ENCODE measurements around the gene HNF1B.

The HNF1B gene

DNA sequence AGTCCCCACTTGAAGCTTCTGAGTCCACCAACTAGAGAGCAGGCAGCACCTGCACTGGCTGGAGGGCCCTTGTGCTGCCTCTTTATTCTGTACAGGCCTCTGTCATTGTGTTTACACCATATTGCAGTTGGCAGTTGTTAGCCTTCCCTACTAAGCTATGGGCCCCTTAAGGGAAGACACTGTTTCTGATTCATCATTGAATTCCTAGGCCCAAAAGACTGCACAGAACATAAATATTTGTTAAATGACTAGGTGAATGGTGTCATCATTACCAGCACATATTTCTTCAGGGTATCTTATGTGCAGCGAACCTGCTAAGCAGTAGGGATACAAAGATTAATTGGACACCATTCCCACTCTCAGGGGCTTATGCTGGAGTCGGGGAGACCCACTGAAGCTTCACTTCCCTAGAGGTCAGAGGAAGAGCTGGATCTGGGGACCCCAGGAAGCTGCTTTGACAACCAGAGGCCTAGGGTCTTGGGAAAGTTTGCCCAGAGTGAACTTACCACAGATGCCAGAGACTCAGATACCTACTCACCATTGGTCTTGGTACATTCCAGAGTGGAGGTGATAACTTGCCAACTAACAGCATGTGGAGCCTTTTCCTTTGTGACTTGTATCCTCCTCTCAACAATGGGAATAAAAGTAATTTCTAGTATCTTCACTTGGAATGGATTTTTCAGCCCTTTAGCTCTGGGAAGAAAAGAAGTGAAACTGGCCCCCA, 72.9 kb downstream of the HNF1B start:
- no peak for DNase-seq (ENCODE audit: low spot score)

DNA sequence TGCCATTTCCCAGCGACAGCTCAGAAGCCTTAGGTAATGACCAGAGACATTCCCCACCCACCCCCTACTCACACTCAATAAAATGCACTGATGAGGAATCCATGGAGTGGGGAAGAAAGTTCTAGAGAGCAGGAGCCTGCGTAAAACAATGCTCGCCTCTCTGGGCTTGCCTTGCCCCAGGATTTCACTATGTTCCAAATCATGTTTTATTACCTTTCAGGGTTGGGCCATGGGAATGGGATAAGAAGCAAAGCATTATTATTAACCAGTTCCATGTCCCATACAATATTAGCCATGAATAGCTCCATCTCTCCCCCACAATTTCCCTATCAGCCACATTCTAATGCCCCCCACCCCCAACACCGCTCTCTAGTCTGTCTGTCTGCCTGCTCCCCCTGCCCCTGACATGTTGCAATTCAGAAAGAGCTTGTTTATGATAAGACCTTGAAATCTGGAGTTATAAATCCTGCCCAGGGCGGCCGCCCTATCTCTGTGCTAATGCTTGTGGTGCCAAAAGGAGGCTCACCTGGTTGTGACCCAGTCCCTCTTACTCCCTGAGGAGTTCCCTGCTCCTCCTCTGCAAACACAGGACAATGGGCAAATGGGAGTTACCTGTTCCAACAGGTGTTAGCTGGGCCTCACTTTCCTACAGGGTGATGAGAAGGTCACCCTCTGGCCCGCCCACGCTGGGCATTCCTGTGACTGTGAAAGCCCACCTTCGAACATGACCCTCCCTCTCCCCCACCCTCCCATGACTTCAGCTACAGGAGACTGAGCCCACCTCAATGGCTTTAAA, 73.6 kb downstream of the HNF1B start:
- DNase-seq (ENCODE audit: low spot score), result no peak

DNA sequence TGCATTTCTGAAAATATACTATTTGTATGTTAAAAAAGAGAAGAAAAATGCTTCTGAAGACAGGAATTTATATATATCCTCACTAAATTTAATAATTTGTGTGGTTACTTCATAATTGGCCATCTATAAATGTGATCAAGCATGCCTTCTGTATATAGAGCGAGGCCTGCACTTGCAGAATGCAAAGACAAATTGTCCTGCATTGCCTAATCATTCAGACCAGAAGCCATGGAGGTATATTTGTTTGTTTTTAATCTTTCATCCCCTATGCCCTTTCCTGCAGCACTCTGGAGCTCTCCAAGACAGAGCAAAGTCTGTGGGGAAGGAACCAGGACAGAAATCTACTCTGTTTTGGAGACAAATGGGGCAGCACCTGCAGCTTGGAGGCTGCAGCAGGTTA, 77.8 kb downstream of the HNF1B start:
- DNase-seq (ENCODE audit: low spot score), result no peak

DNA sequence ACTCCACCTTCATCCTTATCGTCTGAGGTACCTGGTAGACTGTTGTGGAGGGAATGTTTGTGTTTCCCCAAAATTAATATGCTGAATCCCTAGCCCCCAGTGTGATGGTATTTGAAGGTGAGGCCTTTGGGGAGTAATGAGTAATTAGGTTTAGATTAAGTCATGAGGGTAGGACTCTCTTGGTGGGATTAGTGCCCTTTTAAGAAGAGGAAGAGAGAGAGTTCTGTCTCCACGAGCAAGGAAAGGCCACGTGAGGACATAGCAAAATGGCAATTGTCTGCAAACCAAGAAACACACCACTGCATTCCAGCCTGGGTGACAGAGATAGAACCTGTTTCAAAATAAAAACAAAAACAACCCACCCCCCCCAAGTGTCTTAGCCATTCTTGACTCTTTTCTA, 80.6 kb downstream of the HNF1B start:
- no peak for DNase-seq (ENCODE audit: low spot score)

DNA sequence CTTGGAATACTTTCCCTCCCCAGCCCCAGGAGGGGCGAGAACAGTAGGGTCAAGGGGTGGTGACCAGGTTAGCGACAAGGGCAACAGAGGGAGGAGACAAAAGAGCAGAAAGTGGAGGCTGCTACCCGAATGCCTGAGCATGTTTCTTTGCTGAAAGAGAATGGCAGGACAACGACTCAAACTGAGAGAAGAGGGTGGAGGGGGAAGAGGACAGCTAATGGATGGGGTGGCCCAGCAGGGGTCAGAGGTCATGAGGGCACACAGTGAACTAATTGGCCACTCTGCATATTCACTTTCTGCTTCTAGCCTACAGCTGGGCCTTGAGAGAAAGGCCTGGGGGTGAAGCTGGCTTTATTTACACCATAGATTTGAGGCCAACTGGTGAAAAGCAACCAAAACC, 82.5 kb downstream of the HNF1B start:
- no peak for DNase-seq (ENCODE audit: low spot score)

DNA sequence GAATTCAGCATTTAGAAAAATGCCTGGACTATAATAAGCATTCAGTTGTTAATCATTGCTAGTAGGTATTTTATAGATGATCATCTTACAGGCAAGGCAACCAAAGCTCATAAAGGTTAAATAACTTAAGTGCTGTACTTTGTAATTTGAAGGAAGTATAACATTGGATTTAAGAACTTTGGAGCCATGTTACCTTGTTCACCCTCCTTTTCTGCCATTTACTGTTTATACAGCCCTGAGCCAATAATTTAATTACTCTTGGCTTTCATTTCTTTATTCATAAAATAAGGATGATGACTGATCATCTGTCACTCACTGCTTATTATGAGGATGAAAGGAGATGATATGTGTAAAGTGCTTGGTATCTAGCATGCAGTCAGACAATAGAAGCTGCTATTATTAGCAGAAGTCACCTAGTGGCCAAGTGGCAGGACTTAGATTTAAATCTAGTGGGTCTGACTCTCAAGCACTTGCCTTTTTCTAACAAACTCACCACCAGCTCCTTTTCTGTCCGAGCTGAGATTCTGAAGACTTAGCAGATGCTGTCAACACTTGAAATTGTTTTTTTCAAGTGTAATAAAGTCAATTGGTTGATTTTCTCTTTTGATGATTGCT, 83.4 kb downstream of the HNF1B start:
- no peak for DNase-seq (ENCODE audit: low spot score)

DNA sequence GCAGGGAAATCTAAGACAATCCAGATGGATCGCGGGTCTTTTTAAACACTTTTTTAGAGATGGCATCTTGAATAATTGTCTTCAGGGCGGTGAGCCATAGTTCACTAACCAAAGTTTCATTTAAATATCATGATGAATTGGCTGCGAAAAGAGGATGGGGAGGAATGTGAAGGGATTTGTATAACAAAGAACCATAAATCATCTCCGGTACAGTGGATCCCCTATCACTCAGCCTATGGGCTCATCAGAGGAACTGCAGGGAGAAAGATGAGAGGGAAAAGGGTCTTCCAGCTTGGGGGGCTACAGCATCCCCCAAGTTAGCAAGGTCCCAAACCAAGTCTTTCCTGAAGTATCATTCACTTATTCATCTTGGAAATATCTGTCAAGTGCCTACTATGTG, 84.9 kb downstream of the HNF1B start:
- no peak for DNase-seq (ENCODE audit: low spot score)

DNA sequence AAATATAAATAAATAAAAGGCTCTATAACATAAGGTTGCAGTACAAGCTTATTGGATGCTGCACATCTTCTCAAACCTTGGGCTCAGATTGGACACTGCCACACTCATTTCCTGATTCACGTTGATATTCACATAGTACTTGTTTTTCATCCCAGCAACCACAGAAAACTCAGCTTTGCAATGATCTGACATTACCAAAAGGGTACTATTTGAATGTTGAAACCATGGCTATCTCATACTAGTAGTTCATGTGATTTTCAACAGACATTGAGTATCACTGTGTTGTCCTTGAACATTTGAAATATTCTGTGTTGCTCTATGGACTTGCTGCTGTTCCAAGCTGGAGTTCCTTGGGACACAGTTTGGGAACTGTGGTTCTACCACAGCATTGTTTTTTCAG, 87.7 kb downstream of the HNF1B start:
- no peak for DNase-seq (ENCODE audit: low spot score)

DNA sequence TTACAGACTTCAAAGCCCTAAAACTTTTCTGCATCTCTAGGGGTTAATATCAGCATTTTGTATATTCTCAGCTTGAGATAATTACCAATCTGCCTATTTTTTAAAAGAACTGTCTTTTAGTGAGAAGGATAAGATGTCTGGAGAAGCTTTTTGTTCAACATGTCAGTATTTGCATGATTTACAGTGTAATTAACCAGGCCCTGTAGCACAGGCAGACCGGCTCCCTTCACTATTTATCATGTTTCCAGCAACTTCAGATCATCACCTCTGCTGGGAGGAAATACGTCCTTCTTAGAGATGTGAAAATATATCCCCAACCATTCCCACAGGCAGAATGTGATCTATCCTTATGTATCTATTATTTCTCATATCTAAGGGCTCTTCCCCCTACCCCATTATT, 93.0 kb downstream of the HNF1B start:
- no peak for DNase-seq (ENCODE audit: low spot score)

DNA sequence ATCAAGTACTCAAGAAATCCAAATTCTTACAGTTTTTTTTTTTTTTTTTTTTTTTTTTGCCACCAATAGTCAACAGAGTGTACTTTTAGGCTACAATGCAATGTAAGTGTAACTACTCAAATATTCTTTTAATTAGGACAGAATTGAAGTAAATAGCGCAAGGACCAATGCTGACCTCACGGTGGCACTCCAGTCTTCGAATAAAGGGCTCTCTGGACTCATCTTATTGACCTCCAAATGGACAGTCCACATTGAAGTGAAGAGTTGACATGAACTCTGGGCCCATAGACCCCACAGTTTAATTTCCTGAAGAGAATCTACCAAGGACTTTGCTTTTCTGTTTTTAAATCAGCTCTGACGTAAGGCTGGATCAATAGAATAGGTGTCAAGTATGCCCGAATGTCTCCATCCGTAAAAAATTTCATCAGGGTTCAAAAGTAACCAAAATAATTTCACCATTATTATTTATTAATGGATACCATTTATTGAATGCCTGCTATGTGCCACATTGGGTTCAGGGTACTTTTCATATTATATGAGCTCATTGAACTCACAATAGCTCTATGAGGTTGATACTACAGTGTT, 94.3 kb downstream of the HNF1B start:
- peak; percentile 27 for DNase-seq (ENCODE audit: low spot score)

DNA sequence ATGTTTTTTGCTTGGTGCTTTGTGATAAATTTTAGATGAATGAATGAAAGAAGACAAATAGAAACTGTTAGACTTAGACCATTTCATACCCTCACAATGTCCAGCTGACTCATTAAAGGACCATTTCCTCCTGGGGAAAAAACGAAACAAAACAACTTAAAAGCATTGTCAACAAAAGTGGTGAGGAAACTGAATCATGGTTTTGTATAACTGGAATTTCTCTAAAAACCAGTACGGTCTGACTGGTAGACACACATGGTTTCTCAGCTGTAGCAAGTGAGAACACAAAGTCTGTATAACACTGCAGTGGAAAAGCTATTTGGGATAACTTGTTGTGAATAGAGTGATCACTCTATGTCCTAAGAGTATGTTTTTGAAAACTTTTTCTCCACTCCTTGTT, 96.3 kb downstream of the HNF1B start:
- DNase-seq (ENCODE audit: low spot score), result no peak

DNA sequence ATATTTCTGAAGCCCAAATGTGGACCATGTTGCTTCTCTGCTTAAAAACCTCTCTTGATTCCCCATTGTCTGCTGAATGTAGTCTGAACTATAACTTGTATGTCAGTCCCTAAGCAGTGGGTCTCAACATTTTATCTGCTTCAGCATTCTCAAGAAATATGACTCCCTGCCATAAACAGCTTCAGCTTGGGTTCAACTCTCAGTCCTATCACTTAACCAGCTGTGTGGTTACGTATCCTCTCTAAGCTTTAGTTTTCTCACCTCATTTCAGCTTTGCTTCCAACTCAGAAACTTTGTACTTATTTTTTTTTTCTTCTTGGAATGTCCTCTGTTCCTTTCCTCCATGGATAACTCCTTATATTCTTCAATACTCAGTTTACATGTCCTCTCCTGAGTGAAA, 97.0 kb downstream of the HNF1B start:
- DNase-seq (ENCODE audit: low spot score), result no peak

DNA sequence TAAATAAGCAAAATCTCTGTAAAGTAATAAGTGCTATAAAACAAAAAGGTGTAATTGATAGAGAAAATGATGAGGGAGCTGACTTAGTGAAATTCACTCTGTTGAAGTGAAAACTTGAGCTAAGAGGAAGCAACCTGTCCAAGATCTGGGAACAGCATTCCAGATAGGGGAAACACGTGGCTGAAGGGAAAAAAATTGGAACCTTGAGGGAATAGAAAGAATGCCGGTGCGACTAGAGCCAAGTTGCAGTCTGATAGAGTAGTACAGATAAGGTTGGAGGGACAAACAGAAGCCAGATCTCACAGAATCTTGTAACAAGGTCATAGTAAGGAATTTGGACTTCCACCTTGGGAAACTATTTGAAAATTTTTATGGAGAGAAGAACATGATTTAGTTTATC, 101.0 kb downstream of the HNF1B start:
- no peak for DNase-seq (ENCODE audit: low spot score)

DNA sequence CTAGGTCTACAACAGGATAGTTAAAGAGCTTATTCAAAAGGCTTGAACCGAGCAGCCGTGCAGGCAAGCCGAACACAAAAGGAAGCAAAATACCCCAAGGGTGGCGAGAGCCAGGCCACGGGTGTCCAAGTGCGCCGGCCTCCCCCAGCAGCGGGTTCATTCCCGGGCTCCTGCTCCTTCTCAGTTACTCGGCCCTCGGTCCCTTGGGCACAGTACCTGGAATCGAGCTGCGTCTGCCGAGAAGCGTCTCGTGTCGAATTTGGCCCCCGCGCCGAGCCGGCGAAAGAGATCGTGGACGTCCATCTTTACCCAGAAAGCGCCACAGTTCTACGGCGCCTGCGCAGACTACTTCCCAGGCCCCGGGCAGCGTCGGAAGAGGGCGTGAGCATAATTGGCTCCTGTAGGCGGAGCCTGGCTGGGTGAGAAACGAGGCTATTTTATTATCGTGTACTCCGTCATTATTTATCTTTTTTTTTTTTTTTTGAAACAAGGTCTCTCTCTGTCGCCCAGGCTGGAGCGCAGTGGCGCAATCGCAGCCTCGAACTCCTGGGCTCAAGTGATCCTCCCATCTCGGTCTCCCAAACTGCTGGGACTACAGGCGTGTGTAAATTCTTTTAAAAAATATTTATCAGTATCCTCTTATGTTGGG, 101.6 kb downstream of the HNF1B start, which contains the start of gene DDX52:
DDX52 (minus strand) TSS at position 329 of the 649 bp plus-strand sequence; CDS start at position 303, 26 bp downstream.
- DNase-seq (ENCODE audit: low spot score), result peak; percentile 93

DNA sequence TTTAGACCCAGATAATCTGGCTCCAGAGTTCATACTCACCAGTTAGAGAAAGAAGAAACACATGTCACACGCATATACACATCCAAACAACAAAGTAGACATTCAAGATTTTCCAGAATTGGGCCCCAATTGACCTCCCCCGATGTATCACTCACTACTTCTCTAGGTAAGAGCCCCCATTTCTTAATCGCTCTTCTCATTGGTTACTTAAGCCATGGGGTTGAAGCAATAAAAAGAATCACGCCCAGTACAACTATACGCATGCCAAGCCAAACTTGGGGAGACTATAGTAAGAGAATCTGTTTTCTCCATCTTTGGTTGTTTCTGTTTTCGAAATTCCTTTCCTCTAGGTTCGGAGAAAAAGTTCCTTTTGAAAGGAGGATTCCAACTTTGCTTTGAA, 102.2 kb downstream of the HNF1B start:
- DNase-seq (ENCODE audit: low spot score), result peak; percentile 3

DNA sequence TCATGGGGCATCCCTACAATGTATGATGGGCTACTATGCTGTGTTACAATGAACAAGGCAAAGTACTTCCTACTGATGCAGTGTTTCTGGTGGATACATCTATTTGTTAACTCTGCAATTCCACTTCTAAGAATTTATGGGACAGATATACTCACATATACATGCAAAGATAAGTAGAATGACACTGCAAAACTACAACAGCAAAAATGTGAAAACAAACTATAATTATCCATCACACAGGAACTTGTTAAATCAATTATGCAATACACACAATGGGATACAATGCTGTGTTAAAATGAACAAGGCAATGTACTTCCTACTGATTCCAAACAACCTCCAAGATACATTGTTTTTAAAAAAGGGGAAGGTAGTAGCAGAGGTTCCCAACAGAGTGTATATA, 104.8 kb downstream of the HNF1B start:
- DNase-seq (ENCODE audit: low spot score), result no peak

DNA sequence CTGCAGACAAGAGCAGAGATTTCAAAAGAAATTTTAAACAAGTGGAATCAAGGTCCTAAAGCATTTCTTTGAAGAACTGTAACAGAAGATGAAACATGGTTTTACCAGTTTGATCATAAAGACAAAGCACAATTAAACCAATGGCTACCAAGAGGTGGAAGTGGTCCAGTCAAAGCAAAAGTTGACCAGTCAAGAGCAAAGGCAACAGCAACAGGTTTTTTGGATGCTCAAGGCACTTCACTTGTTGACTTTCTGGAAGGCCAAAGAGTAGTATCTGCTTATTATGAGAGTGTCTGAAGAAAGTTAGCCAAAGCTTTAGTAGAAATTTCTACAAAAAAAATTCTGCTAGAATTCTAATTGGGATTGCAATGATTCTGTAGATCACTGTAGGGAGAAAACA, 106.9 kb downstream of the HNF1B start:
- DNase-seq (ENCODE audit: low spot score), result no peak

Data from Ammon's horn (tissue), 1 donor.